Heart right ventricle (tissue), 16 donors: Measurements from ENCODE around the gene CLCNKA. TPM values are rescaled to one million over a fixed set of nuclear protein-coding genes. Genes with fewer than 3 reads are reported as not detected.
A peak's percentile ranks its signal among the peaks of the same experiment; 100 is the strongest.
"Not testable (repeated sequence)": the region's sequence is repeated elsewhere in the genome, so short reads cannot be mapped to it uniquely, and the experiment has no call there.

Experiments used
- ATAC-seq, 8 donors: fragments of 200-7000 bp; cut with Tn5 transposase; one replicate each; pipeline ENCODE4 v1.9.1; 2020; ENCODE audit warnings: mild to moderate bottlenecking in 8 of 8, moderate library complexity in 8 of 8, moderate number of reproducible peaks in 1 of 8
- DNase-seq, 2 donors: peaks; one replicate each; pipeline ENCODE4 v3.0.0-alpha.2; 2020
- H3K27ac ChIP-seq, 10 donors: fragments of 200-600 bp; sonication (generic) in 2 of 10; one replicate each; pipeline versions ENCODE4 v1.5.0 to v1.8.0; 2020 to 2022; ENCODE audit warnings: mild to moderate bottlenecking in 3 of 10
- H3K27me3 ChIP-seq, 7 donors: fragments of 200-600 bp; one replicate each; pipeline ENCODE4 v1.8.0; 2021 to 2022; ENCODE audit warnings: mild to moderate bottlenecking in 2 of 7
- H3K36me3 ChIP-seq, 9 donors: fragments of 200-600 bp; sonication (generic) in 1 of 9; one replicate each; pipeline versions ENCODE4 v1.5.0 to v1.8.0; 2020 to 2022; ENCODE audit warnings: mild to moderate bottlenecking in 2 of 9
- H3K4me1 ChIP-seq, 9 donors: fragments of 200-600 bp; sonication (generic) in 1 of 9; one replicate each; pipeline versions ENCODE4 v1.5.0 to v1.8.0; 2020 to 2022; ENCODE audit warnings: mild to moderate bottlenecking in 4 of 9
- H3K4me3 ChIP-seq, 10 donors: fragments of 200-600 bp; sonication (generic) in 2 of 10; one replicate each; pipeline versions ENCODE4 v1.5.0 to v1.8.0; 2020 to 2022; ENCODE audit warnings: mild to moderate bottlenecking in 7 of 10, moderate library complexity in 2 of 10
- H3K9me3 ChIP-seq, 11 donors: fragments of 200-600 bp in 10 of 11; sonication (generic) in 2 of 11; one replicate each; pipeline versions ENCODE4 v1.5.0 to v1.8.0; 2013 to 2022; ENCODE audit warnings: mild to moderate bottlenecking in 2 of 11, control low read depth in 1 of 11, moderate library complexity in 1 of 11
- WGBS, 2 donors: extraction: QIAGEN DNeasy Blood & Tissue Kit; methylation state at CpG; one replicate each; pipeline ENCODE4 v1.1.7; 2013; ENCODE audit warnings: inconsistent platforms in 1 of 2; 5-methylcytosine and 5-hydroxymethylcytosine counted together
- intact Hi-C, 10 donors: fragments of 100-400 bp; cut with DNase I; formaldehyde crosslinking; loops; one replicate each; pipeline versions ENCODE4 v1.11.1 to v1.14.2; 2022
- polyA plus RNA-seq, 2 donors: library from polyadenylated mRNA; stranded (reverse); fragments of 200-250 nt; gene quantifications; one replicate each; pipeline ENCODE4 v1.2.3, GENCODE V29; 2013
- total RNA-seq, 10 donors: library from RNA; stranded (reverse); fragmentation: NEBNext Ultra II Directional in 3 of 10; extraction: Animal tissue kit (Norgen Biotek cat#: 25700) in 3 of 10; gene quantifications; one replicate each; pipeline versions ENCODE4 v1.2.1 to v1.2.4, GENCODE V29; 2021 to 2023
- TF ChIP-seq, protein P1 (sequence below), 9 donors: fragments of 200-600 bp; sonication (generic) in 2 of 9; IDR thresholded peaks; one replicate each; pipeline versions ENCODE4 v1.5.0 to v1.8.0; 2021 to 2022; ENCODE audit warnings: antibody characterized with exemption in 9 of 9, mild to moderate bottlenecking in 5 of 9, moderate library complexity in 1 of 9
- donor health status: Arrhythmogenic right ventricular cardiomyopathy.
- donor health status: ischemic (EF 13 %, LVEDD 7.1; RV severe dilation, severe dysfunction).
- donor health status: healthy with polysubstance abuse.
- donor health status: DM: no; HTN: yes; CAD: no.
- donor health status: DM: no; HTN: no; CAD: no.
- donor health status: ischemic (EF 25% LVEDD 6.9; RV normal size, moderate dysfunction).
- donor health status: ischemic (EF 25% LVEDD 5.7; RV mildly dilated, moderate dysfunction).
- donor health status: healthy.
- donor health status: DM: yes; HTN: yes; CAD: no.
- donor health status: Ischemic cardiomyopathy.
- donor health status: ischemic (EF 35%, LVEDD 5.7; RV mildly dilated, moderate dysfunction).
- donor health status: nonischemic (EF 11% LVEDD 7.7; RV severe dilation, severe dysfunction).
- donor health status: DM: yes; HTN: yes; CAD: no.
- donor health status: PGD.
- donor health status: ischemic (EF 29% LVEDD 5.4; RV normal size, mild dysfunction).
- donor health status: nonischemic (EF 23%, LVEDD 6.1; RV moderate dilation, normal function).

Gene CLCNKA
- total and polyA plus RNA-seq, 12 donors: 0.19 to 1.0 (median 0.35) TPM; not detected in 1

DNA sequence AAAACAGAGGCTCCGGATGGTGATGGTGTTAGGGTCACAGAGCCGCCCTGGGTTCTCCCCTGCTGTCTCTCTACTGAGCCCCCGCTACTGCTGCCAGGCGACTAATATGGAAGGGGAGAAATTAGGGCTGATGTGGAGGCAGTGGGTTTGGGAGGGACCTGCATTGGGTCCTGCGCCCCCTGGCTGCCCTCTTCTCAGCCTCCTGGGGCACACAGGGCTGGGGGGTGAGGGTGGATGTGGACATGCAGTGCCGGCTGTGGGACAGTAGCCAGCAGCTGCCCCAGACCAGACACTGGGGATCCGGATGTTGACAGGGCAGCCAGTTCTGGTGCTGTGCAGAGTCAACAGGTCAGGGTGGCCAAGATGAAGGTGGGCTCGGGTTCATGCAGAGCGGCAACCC lies 20.3 kb downstream of the CLCNKA start:
- no peak for DNase-seq
- Histone ChIP-seq H3K27ac (no peak overlapping the region), H3K27me3 (peaks cover 0 to 4% (median 0%) of the 10 kb centered on the region in 7 donors), H3K4me1 (no peaks in the 10 kb centered on the region), H3K4me3 (no peak overlapping the region), H3K9me3 (no peaks in the 10 kb centered on the region), H3K36me3 (no peaks in the 10 kb centered on the region)
- WGBS, 2 donors: 76 to 88% methylated on average over 9 of the region's 9 CpGs
- intact Hi-C loops: no loop called here
- ATAC-seq: peak in 2 of 8 donors; percentile 23 to 31
- TF ChIP-seq, protein P1, sequence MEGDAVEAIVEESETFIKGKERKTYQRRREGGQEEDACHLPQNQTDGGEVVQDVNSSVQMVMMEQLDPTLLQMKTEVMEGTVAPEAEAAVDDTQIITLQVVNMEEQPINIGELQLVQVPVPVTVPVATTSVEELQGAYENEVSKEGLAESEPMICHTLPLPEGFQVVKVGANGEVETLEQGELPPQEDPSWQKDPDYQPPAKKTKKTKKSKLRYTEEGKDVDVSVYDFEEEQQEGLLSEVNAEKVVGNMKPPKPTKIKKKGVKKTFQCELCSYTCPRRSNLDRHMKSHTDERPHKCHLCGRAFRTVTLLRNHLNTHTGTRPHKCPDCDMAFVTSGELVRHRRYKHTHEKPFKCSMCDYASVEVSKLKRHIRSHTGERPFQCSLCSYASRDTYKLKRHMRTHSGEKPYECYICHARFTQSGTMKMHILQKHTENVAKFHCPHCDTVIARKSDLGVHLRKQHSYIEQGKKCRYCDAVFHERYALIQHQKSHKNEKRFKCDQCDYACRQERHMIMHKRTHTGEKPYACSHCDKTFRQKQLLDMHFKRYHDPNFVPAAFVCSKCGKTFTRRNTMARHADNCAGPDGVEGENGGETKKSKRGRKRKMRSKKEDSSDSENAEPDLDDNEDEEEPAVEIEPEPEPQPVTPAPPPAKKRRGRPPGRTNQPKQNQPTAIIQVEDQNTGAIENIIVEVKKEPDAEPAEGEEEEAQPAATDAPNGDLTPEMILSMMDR (IDR thresholded peaks at IDR 0.05): peak in 3 of 9 donors; percentile 15 to 20 (median 18)

- H3K9me3 ChIP-seq, intact Hi-C loops, H3K4me1 ChIP-seq, H3K27me3 ChIP-seq, H3K4me3 ChIP-seq, H3K27ac ChIP-seq, DNase-seq, H3K36me3 ChIP-seq: not testable (repeated sequence)
- WGBS, 2 donors: 79 to 88% methylated on average over 9 of the region's 9 CpGs
- ATAC-seq: peak in 1 of 8 donors; percentile 23
These were observed 20.8 kb downstream of the CLCNKA start for GRCh38 chr1:16042654-16043053.

DNA sequence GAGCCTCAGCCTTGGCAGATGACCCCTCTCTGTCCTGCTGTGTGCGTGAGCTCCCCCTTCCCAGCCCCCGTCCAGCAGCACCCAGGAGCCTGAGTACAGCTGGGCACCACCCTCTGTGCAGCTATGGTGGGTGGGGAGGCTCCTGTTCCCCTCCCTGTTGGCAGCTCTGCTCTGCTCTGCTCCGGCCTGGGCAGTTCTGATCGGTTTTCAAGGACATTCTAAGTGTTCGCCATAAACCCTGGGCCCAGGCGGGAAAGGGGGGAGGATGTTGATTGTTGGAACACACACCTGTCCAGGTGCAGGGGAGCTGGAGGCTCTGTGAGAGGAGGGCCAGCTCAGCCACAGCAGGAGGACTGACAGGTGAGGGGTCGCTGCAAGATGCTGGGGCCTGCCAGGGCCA lies 21.7 kb downstream of the CLCNKA start, which contains the start of gene CLCNKB:
TSS of gene CLCNKB (plus strand) at position 262 of the 400 bp plus-strand sequence. CDS start 711 bp downstream, outside the sequence.
- no peak within 1 kb of the TSS for H3K27ac ChIP-seq
- WGBS, 2 donors: 66 to 75% methylated on average over 7 of the region's 7 CpGs
- intact Hi-C loops: no loop called here
- no peaks in the 10 kb centered on the region for H3K36me3 ChIP-seq
- ATAC-seq (no peak), DNase-seq (no peak)
- TF ChIP-seq, protein P1 (IDR thresholded peaks at IDR 0.05): no peak
- peaks cover 0 to 4% (median 0%) of the 10 kb centered on the region in 7 donors for H3K27me3 ChIP-seq
- H3K4me3 ChIP-seq: no peak within 1 kb of the TSS
- no peaks in the 10 kb centered on the region for H3K9me3 ChIP-seq
- H3K4me1 ChIP-seq: peaks cover 0 to 2% (median under 1%) of the 10 kb centered on the region in 9 donors

DNA sequence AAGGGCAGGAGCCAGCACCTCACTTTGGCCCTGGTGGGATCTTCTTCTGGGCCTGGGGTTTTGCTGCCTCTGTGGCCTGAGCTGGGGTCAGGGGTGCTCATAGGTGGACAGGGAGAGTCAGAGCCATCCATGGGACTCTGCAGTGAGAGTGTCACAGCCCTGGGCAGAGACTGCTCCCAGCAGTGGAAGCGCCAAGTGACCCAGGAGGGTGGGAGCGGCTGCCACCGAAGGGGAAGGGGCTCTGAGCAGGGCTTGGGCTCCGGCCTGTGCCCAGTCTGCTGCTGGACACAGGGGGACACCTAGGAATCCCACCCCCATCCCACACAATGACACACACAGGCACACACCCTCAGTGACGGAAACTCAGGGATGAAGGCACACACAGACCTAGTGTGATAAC lies 22.1 kb downstream of the CLCNKA start:
- no peak for ATAC-seq
- intact Hi-C loops: no loop called here
- H3K9me3 ChIP-seq: no peaks in the 10 kb centered on the region
- DNase-seq: no peak
- 94 to 96% methylated on average over 5 of the region's 5 CpGs for whole genome bisulfite sequencing, 2 donors
- H3K27ac ChIP-seq: no peak overlapping the region
- H3K36me3 ChIP-seq: no peaks in the 10 kb centered on the region
- peaks cover 0 to 6% (median 5%) of the 10 kb centered on the region in 9 donors for H3K4me1 ChIP-seq
- TF ChIP-seq, protein P1 (IDR thresholded peaks at IDR 0.05): no peak
- H3K27me3 ChIP-seq: peaks cover 0 to 5% (median 0%) of the 10 kb centered on the region in 7 donors
- H3K4me3 ChIP-seq: no peak overlapping the region

DNA sequence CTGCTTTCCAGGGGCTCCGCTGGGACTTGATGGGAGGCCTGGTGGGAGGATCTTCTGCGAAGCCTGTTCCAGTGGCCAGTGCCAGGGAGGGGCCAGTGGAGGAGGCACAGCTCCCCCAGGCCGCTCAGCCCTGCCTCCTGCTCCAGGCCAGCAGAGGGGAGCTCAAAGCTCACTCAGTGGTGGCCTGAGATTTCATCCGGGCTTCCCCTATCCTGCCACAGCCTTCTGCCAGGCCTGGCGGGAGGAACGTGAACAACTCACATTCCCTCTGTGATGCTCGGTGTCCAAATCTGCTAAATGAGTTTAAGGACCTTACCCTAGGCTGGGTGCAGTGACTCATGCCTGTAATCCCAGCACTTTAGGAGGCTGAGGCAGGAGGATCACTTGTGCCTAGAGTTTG lies 25.0 kb downstream of the CLCNKA start:
- Histone ChIP-seq H3K36me3 (no peaks in the 10 kb centered on the region), H3K4me3 (no peak overlapping the region), H3K9me3 (no peaks in the 10 kb centered on the region), H3K27ac (no peak overlapping the region), H3K27me3 (peaks cover 0 to 8% (median 0%) of the 10 kb centered on the region in 7 donors), H3K4me1 (peaks cover 0 to 8% (median 7%) of the 10 kb centered on the region in 9 donors)
- 54 to 61% methylated on average over 7 of the region's 7 CpGs for WGBS, 2 donors
- intact Hi-C loops: no loop called here
- DNase-seq: no peak
- no peak for ATAC-seq
- TF ChIP-seq, protein P1 (IDR thresholded peaks at IDR 0.05): no peak
